Testis (tissue), 2 donors: ENCODE results near the gene LEPR.
"Not testable (repeated sequence)": the region's sequence is repeated elsewhere in the genome, so short reads cannot be mapped to it uniquely, and the experiment has no call there.

Source experiments
- CTCF ChIP-seq, 3 experiments: fragments of 450-650 bp in 2 of 3; fragments of 200-600 bp in 1 of 3; sonication (generic) in 1 of 3; IDR thresholded peaks; one replicate each; pipeline ENCODE4 v1.5.1; 2016 to 2019; ENCODE audit warnings: antibody characterized with exemption in 3 of 3, mild to moderate bottlenecking in 2 of 3, moderate library complexity in 1 of 3
- POLR2A ChIP-seq: fragments of 450-650 bp; IDR thresholded peaks from one replicate; pipeline ENCODE4 v1.6.1; 2017; ENCODE audit warnings: antibody characterized with exemption, mild to moderate bottlenecking, moderate library complexity

GRCh38 chr1:65384426-65384825 is 36.0 kb upstream of the LEPR start:
- not testable (repeated sequence) for TF ChIP-seq CTCF (IDR thresholded peaks at IDR 0.05); POLR2A
